Endothelial cell of umbilical vein (primary cell): Measurements from ENCODE around the gene PAK2. TPM values are rescaled to one million over a fixed set of nuclear protein-coding genes. Genes with fewer than 3 reads are reported as not detected.
"Not testable (repeated sequence)": the region's sequence is repeated elsewhere in the genome, so short reads cannot be mapped to it uniquely, and the experiment has no call there.

Source experiments
- BruUV-seq: library from RNA; stranded (reverse); fragments of 400-500 nt; replicated peaks from 2 replicates; lab custom pipeline; 2021; lab: Mats Ljungman, UMichigan
- CTCF ChIA-PET: fragments of 300-600, 350-600 bp; sonication (Branson Sonifier 250); formaldehyde crosslinking; loops from one replicate; lab custom pipeline; 2021; ENCODE audit warnings: antibody characterized with exemption, inconsistent platforms; lab: Charles Lee
- POLR2A ChIA-PET: fragments of 300-600, 350-600 bp; sonication (Branson Sonifier 250); formaldehyde crosslinking; loops from one replicate; lab custom pipeline; 2021; ENCODE audit warnings: antibody characterized with exemption, inconsistent platforms; lab: Charles Lee
- DNase-seq: peaks from one replicate; pipeline ENCODE4 v3.0.0-alpha.2; 2011; ENCODE audit warnings: low read depth, low spot score
- FAIRE-seq: peaks from 2 replicates; lab custom pipeline; 2011; peaks lifted over from hg19 to GRCh38; lab: Jason Lieb, UNC
- H2AFZ ChIP-seq: 2 replicates; pipeline ENCODE4 v1.6.0; 2012; ENCODE audit warnings: low read depth, low read length, control low read depth, inconsistent platforms
- H3K27ac ChIP-seq: 2 replicates; pipeline ENCODE4 v1.5.1; 2011; ENCODE audit warnings: low read depth, mild to moderate bottlenecking, control low read depth, low read length, moderate library complexity; ENCODE audit not compliant: insufficient read depth
- H3K27me3 ChIP-seq, 2 experiments: 2 replicates each; pipeline versions ENCODE4 v1.6.0 to v1.6.1; 2011; ENCODE audit warnings: low read length in 2 of 2, mixed read lengths in 1 of 2; ENCODE audit not compliant: control insufficient read depth in 2 of 2, insufficient read depth in 2 of 2
- H3K36me3 ChIP-seq, 2 experiments: 2 replicates in 1 of 2; 3 replicates in 1 of 2; pipeline ENCODE4 v1.5.1; 2011; ENCODE audit warnings: low read length in 2 of 2, mild to moderate bottlenecking in 1 of 2, moderate library complexity in 1 of 2; ENCODE audit not compliant: control insufficient read depth in 2 of 2, insufficient read depth in 2 of 2; ENCODE audit errors: extremely low read depth in 1 of 2
- H3K4me1 ChIP-seq: 3 replicates; pipeline ENCODE4 v1.5.1; 2011; ENCODE audit warnings: mild to moderate bottlenecking, low read length; ENCODE audit not compliant: control insufficient read depth, insufficient read depth; ENCODE audit errors: extremely low read depth
- H3K4me2 ChIP-seq: 2 replicates; pipeline ENCODE4 v1.6.1; 2011; ENCODE audit warnings: low read length, control low read depth, mixed read lengths; ENCODE audit not compliant: insufficient read depth
- H3K4me3 ChIP-seq, 3 experiments: fragments of 200-600 bp in 1 of 3; sonication (generic), shearing (Covaris generic) in 1 of 3; replicated peaks in 1 of 3; 2 replicates each; pipeline ENCODE4 v1.5.1; 2011 to 2016; ENCODE audit warnings: control low read depth in 3 of 3, low read length in 3 of 3, mild to moderate bottlenecking in 2 of 3, inconsistent platforms in 1 of 3, low read depth in 1 of 3, moderate library complexity in 1 of 3; ENCODE audit not compliant: insufficient read depth in 1 of 3
- H3K79me2 ChIP-seq: 2 replicates; pipeline ENCODE4 v1.6.0; 2012; ENCODE audit warnings: low read length, inconsistent platforms; ENCODE audit not compliant: control insufficient read depth, insufficient read depth
- H3K9ac ChIP-seq: replicated peaks from 2 replicates; pipeline ENCODE3; 2011; ENCODE audit warnings: low read length, control low read depth; ENCODE audit not compliant: insufficient read depth; ENCODE audit errors: extremely low read depth
- H3K9me1 ChIP-seq: replicated peaks from 3 replicates; pipeline ENCODE4 v1.6.0; 2011; ENCODE audit warnings: mild to moderate bottlenecking, low read length; ENCODE audit not compliant: control insufficient read depth, insufficient read depth; ENCODE audit errors: extremely low read depth
- H3K9me3 ChIP-seq: replicated peaks from 2 replicates; pipeline ENCODE4 v1.5.1; 2012; ENCODE audit warnings: low read length, inconsistent platforms; ENCODE audit not compliant: control insufficient read depth, insufficient read depth
- H4K20me1 ChIP-seq: replicated peaks from 2 replicates; pipeline ENCODE3; 2011; ENCODE audit warnings: mild to moderate bottlenecking, low read length; ENCODE audit not compliant: control insufficient read depth, insufficient read depth; ENCODE audit errors: extremely low read depth
- EZH2 ChIP-seq: IDR thresholded peaks from 2 replicates; pipeline ENCODE4 v1.6.1; 2012; ENCODE audit warnings: borderline replicate concordance, low read depth, mild to moderate bottlenecking, moderate library complexity, low read length, inconsistent platforms; ENCODE audit not compliant: severe bottlenecking
- FOS ChIP-seq: IDR thresholded peaks from 2 replicates; pipeline ENCODE4 v1.6.1; 2011; ENCODE audit warnings: mild to moderate bottlenecking, low read length, moderate library complexity, borderline replicate concordance; ENCODE audit not compliant: insufficient read depth
- GATA2 ChIP-seq: IDR thresholded peaks from 2 replicates; pipeline ENCODE4 v1.7.0; 2011; ENCODE audit warnings: low read depth, mild to moderate bottlenecking, moderate library complexity, mixed read lengths, low read length; ENCODE audit not compliant: insufficient read length, insufficient read depth
- JUN ChIP-seq: IDR thresholded peaks from 2 replicates; pipeline ENCODE4 v1.6.1; 2011; ENCODE audit warnings: borderline replicate concordance, low read depth; ENCODE audit not compliant: insufficient read length, insufficient read depth
- MYC ChIP-seq: IDR thresholded peaks from one replicate; pipeline ENCODE4 v1.6.1; 2011; ENCODE audit warnings: mild to moderate bottlenecking, low read depth, low read length
- POLR2A ChIP-seq: IDR thresholded peaks from 2 replicates; pipeline ENCODE4 v1.6.1; 2012; ENCODE audit warnings: low read depth, mild to moderate bottlenecking, control low read depth, low read length
- POLR2AphosphoS5 ChIP-seq: IDR thresholded peaks from 2 replicates; pipeline ENCODE4 v1.6.1; 2012; ENCODE audit warnings: low read depth, mild to moderate bottlenecking, control low read depth, low read length, moderate library complexity; ENCODE audit not compliant: insufficient read depth
- dilution Hi-C: fragments of 300-500 bp; cut with MboI; formaldehyde crosslinking; loops from one replicate; pipeline ENCODE4 v1.15.0; 2019; ENCODE audit warnings: low sequenced_read_pairs; ENCODE audit not compliant: extremely low pct_ligation_motif_present
- intact Hi-C: fragments of 100-400 bp; cut with micrococcal nuclease; formaldehyde crosslinking; loops from one replicate; pipeline ENCODE4 v1.10.0; 2022
- polyA plus RNA-seq, 4 experiments: library from polyadenylated mRNA; depleted of rRNA in 3 of 4; stranded (reverse) in 3 of 4; unstranded in 1 of 4; fragments of >200 nt; gene quantifications; 2 replicates each; pipeline versions ENCODE4 v1.2.1 to v1.2.3, GENCODE V29; 2011 to 2012; ENCODE audit warnings: missing spikeins in 1 of 4
- total RNA-seq: library from RNA; stranded (reverse); gene quantifications from 2 replicates; pipeline ENCODE4 v1.2.3, GENCODE V29; 2021
- TF ChIP-seq, protein P1 (sequence below), 2 donors: IDR thresholded peaks; 1 replicate in 1 of 2; 2 replicates in 1 of 2; pipeline ENCODE4 v1.5.1; 2011; ENCODE audit warnings: low read length in 2 of 2, mild to moderate bottlenecking in 2 of 2, moderate library complexity in 2 of 2, control low read depth in 1 of 2, inconsistent platforms in 1 of 2, low read depth in 1 of 2; ENCODE audit not compliant: insufficient read depth in 1 of 2; ENCODE audit errors: extremely low read depth in 1 of 2
- TF ChIP-seq, protein P2 (sequence below): IDR thresholded peaks from 2 replicates; pipeline ENCODE4 v1.6.1; 2011; ENCODE audit not compliant: insufficient read depth, insufficient read length

PAK2 gene
- total and polyA plus RNA-seq, 2 donors (not counting 3 experiments of a cell fraction or from before 2014, with no cell fraction given): 22.6 to 98.9 TPM

DNA sequence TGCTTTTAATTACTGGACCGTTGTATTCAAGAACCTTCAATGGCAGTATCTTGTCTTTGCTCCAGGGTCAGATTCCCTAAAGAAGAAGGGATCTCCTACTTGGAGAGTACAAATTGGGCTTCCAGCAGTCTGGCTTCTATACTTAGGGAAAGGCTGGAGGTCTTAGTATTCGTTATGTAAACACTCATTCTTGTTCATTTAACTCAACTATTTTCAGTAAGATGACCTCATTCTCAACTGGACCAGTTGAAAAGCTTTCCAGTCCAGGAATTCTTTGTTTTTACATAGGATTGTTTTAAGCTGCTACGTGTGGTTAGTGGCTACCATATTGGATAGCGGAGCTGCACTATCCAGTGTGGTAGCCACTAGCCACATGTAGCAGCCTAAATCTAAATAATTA is 132.7 kb downstream of the PAK2 start:
- no peaks in the 10 kb centered on the region for H3K9me1 ChIP-seq
- no TSS peak for BruUV-seq
- DNase-seq (no peak), FAIRE-seq (no peak)
- no peaks in the 10 kb centered on the region for H3K36me3 ChIP-seq
- ChIA-PET CTCF (no interaction called here), POLR2A (no interaction called here)
- H3K79me2 ChIP-seq: peaks cover 89% of the 10 kb centered on the region
- dilution Hi-C loops: no loop called here
- no peaks in the 10 kb centered on the region for H3K9me3 ChIP-seq
- H3K27me3 ChIP-seq: no peaks in the 10 kb centered on the region
- H3K4me1 ChIP-seq: peaks cover 6% of the 10 kb centered on the region
- no peak overlapping the region for H3K4me3 ChIP-seq
- no peak overlapping the region for H3K9ac ChIP-seq
- H4K20me1 ChIP-seq: no peaks in the 10 kb centered on the region
- H3K4me2 ChIP-seq: no peak overlapping the region
- no peak overlapping the region for H3K27ac ChIP-seq
- intact Hi-C loops: no loop called here
- no peak overlapping the region for H2AFZ ChIP-seq
- TF ChIP-seq GATA2: no peak
- TF ChIP-seq POLR2A: no peak
- no peak for TF ChIP-seq MYC
- TF ChIP-seq, protein P1, sequence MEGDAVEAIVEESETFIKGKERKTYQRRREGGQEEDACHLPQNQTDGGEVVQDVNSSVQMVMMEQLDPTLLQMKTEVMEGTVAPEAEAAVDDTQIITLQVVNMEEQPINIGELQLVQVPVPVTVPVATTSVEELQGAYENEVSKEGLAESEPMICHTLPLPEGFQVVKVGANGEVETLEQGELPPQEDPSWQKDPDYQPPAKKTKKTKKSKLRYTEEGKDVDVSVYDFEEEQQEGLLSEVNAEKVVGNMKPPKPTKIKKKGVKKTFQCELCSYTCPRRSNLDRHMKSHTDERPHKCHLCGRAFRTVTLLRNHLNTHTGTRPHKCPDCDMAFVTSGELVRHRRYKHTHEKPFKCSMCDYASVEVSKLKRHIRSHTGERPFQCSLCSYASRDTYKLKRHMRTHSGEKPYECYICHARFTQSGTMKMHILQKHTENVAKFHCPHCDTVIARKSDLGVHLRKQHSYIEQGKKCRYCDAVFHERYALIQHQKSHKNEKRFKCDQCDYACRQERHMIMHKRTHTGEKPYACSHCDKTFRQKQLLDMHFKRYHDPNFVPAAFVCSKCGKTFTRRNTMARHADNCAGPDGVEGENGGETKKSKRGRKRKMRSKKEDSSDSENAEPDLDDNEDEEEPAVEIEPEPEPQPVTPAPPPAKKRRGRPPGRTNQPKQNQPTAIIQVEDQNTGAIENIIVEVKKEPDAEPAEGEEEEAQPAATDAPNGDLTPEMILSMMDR (IDR thresholded peaks at IDR 0.05; ENCODE audit: extremely low read depth in 1 of 2, insufficient read depth in 1 of 2, low read depth in 1 of 2, low read length in 2 of 2): no peak
- no peak for TF ChIP-seq POLR2AphosphoS5
- no peak for TF ChIP-seq JUN
- TF ChIP-seq FOS: no peak
- TF ChIP-seq, protein P2, sequence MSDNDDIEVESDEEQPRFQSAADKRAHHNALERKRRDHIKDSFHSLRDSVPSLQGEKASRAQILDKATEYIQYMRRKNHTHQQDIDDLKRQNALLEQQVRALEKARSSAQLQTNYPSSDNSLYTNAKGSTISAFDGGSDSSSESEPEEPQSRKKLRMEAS: no peak
- TF ChIP-seq EZH2: no peak

DNA sequence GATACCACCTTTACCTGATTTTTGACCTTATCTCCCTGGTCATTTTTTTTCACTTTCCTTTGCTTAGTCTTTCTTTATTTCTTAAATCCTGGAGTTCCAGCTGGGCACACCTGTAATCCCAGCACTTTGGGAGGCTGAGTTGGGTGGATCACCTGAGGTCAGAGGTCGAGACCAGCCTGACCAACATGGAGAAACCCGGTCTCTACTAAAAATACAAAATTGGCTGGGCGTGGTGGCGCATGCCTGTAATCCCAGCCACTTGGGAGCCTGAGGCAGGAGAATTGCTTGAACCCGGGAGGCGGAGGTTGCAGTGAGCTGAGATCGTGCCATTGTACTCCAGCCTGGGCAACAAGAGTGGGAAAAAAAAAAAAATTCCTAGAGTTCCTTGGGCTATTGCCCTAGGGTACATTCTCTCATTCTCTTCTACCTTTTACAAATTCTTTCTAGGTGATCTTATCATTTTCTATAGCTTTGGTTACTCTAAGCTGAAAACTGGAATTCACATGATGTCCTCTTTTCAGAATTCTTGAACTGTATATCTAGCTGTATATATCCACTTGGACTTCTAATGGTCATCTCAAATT is 134.9 kb downstream of the PAK2 start:
- H4K20me1 ChIP-seq, DNase-seq, H3K9ac ChIP-seq, POLR2A ChIA-PET, H3K27ac ChIP-seq, H3K9me1 ChIP-seq, H3K36me3 ChIP-seq, H3K4me1 ChIP-seq, H3K4me2 ChIP-seq, H3K27me3 ChIP-seq, dilution Hi-C loops, H3K9me3 ChIP-seq, H3K4me3 ChIP-seq, intact Hi-C loops, FAIRE-seq, BruUV-seq, H2AFZ ChIP-seq: not testable (repeated sequence)
- CTCF ChIA-PET: interaction anchor here (0.9 to 1.6 kb wide), 2 partner anchors 11 to 19 kb away, joined by 3 read pairs; no protein-coding TSS in a partner anchor
- peaks cover 93% of the 10 kb centered on the region for H3K79me2 ChIP-seq
